Activated naive CD4-positive, alpha-beta T cell treated with Interleukin-2 at 50 U/mL for 16 hours (primary cell): ENCODE data around the gene TMPRSS3.

Experiments
- DNase-seq: peaks from one replicate; pipeline ENCODE4 v3.0.0-alpha.2; 2020

Gene TMPRSS3

GRCh38 chr21:42369821-42370220 lies 26.0 kb downstream of the TMPRSS3 start:
- no peak for DNase-seq

GRCh38 chr21:42367367-42368165 lies 28.3 kb downstream of the TMPRSS3 start:
- DNase-seq: no peak

GRCh38 chr21:42366292-42367010 lies 29.4 kb downstream of the TMPRSS3 start, which contains the start of gene TFF1:
Gene TFF1 (minus strand): TSS chr21:42366535. CDS start chr21:42366495, 40 bp downstream.
- no peak for DNase-seq

GRCh38 chr21:42365770-42366169 lies 30.1 kb downstream of the TMPRSS3 start:
- no peak for DNase-seq

- no peak for DNase-seq
Observed at GRCh38 chr21:42364304-42364865, 31.5 kb downstream of the TMPRSS3 start.

GRCh38 chr21:42363312-42363711 lies 32.5 kb downstream of the TMPRSS3 start:
- no peak for DNase-seq

- DNase-seq: no peak
Observed at GRCh38 chr21:42362700-42363099, 33.2 kb downstream of the TMPRSS3 start.

- DNase-seq: no peak
Observed at GRCh38 chr21:42362198-42362597, 33.7 kb downstream of the TMPRSS3 start.

- no peak for DNase-seq
Observed at GRCh38 chr21:42361286-42361685, 34.6 kb downstream of the TMPRSS3 start.

- peak; percentile 15 for DNase-seq
Observed at GRCh38 chr21:42360317-42360716, 35.5 kb downstream of the TMPRSS3 start.

GRCh38 chr21:42358937-42359336 lies 36.9 kb downstream of the TMPRSS3 start:
- no peak for DNase-seq

- DNase-seq: no peak
Observed at GRCh38 chr21:42358261-42358660, 37.6 kb downstream of the TMPRSS3 start.

- DNase-seq: no peak
Observed at GRCh38 chr21:42357307-42357706, 38.5 kb downstream of the TMPRSS3 start.

- no peak for DNase-seq
Observed at GRCh38 chr21:42356650-42357049, 39.2 kb downstream of the TMPRSS3 start.

GRCh38 chr21:42356046-42356445 lies 39.8 kb downstream of the TMPRSS3 start:
- no peak for DNase-seq

GRCh38 chr21:42353623-42354022 lies 42.2 kb downstream of the TMPRSS3 start:
- DNase-seq: no peak

GRCh38 chr21:42352441-42353095 lies 43.3 kb downstream of the TMPRSS3 start:
- DNase-seq: no peak

GRCh38 chr21:42351626-42352440 lies 44.0 kb downstream of the TMPRSS3 start:
- no peak for DNase-seq

GRCh38 chr21:42350927-42351426 lies 44.9 kb downstream of the TMPRSS3 start, which contains the start of gene TFF2:
Gene TFF2 (minus strand): TSS chr21:42350994. CDS start chr21:42350957, 37 bp downstream.
- no peak for DNase-seq

- DNase-seq: no peak
Observed at GRCh38 chr21:42350318-42350910, 45.4 kb downstream of the TMPRSS3 start.
